Fibroblast of lung (primary cell): ENCODE results near the gene MPZL2.

Source experiments
- CTCF ChIP-seq, 2 donors: IDR thresholded peaks in 1 of 2; conservative IDR thresholded peaks in 1 of 2; 1 replicate in 1 of 2; 2 replicates in 1 of 2; pipeline ENCODE4 v1.5.1; 2011 to 2012; ENCODE audit warnings: low read length in 2 of 2, control low read depth in 1 of 2, inconsistent platforms in 1 of 2, low read depth in 1 of 2, mild to moderate bottlenecking in 1 of 2
- EZH2 ChIP-seq: IDR thresholded peaks from 2 replicates; pipeline ENCODE4 v1.5.1; 2012; ENCODE audit warnings: low read length, control low read depth, mild to moderate bottlenecking; ENCODE audit errors: missing control alignments

GRCh38 chr11:118294053-118294452, 30.0 kb upstream of the MPZL2 start:
- TF ChIP-seq EZH2 (no peak), CTCF (conservative IDR thresholded peaks at IDR 0.05 in 1 of 2, IDR thresholded peaks at IDR 0.05 in 1 of 2; ENCODE audit: low read depth in 1 of 2, low read length in 2 of 2) (no peak)
